GM12891 (cell line): ENCODE data around the gene GPAT2.
"Not testable (repeated sequence)": the region's sequence is repeated elsewhere in the genome, so short reads cannot be mapped to it uniquely, and the experiment has no call there.

Experiments used
- POLR2A ChIP-seq: IDR thresholded peaks from 2 replicates; pipeline ENCODE4 v1.6.1; 2011; ENCODE audit warnings: low read depth, low read length, control low read depth
- POLR2AphosphoS5 ChIP-seq: IDR thresholded peaks from 2 replicates; pipeline ENCODE4 v1.6.1; 2011; ENCODE audit warnings: low read depth, low read length, control low read depth

DNA sequence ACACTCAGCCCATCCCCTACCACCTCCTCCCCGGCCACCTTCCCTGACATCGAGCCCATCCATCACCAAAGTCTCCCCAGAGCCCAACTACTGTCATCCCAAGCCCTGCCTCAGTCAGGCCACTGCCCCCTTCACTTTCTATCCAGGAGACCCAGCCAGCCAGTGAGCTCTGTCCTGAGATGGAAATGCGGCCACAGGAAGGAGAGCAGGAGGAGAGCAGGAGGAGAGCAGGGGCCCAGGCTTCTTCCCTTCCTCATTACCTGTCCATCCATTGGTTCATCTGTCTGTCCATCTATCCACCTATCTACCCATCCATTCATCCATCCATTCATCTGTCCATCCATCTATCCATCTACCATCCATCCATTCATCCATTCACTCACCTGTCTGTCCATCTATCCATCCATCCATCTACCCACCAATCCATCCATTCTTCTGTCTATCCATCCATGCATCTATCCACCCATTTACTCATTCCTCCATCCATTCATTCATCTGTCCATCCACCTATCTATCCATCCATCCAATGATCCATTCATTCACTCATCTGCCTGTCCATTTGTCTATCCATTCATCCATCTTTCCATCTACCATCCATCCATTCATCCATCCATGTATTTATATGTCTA is 29.4 kb upstream of the GPAT2 start:
- not testable (repeated sequence) for TF ChIP-seq POLR2A, POLR2AphosphoS5
